GM19193 (cell line): ENCODE results near the gene OSBPL2.

Experiments
- POLR2A ChIP-seq: IDR thresholded peaks from 4 replicates; pipeline ENCODE4 v1.6.1; 2011; ENCODE audit not compliant: insufficient read depth, insufficient read length; ENCODE audit errors: extremely low read depth

Gene OSBPL2

GRCh38 chr20:62237801-62238568 is at the start of gene OSBPL2:
Gene OSBPL2, plus strand, starts transcription at chr20:62238521. Its CDS starts 17,664 bp downstream, at chr20:62256185.
- TF ChIP-seq POLR2A, result peak; percentile 39

- no peak for TF ChIP-seq POLR2A
These were observed 47.5 kb upstream of the OSBPL2 start for GRCh38 chr20:62190639-62191411.

DNA sequence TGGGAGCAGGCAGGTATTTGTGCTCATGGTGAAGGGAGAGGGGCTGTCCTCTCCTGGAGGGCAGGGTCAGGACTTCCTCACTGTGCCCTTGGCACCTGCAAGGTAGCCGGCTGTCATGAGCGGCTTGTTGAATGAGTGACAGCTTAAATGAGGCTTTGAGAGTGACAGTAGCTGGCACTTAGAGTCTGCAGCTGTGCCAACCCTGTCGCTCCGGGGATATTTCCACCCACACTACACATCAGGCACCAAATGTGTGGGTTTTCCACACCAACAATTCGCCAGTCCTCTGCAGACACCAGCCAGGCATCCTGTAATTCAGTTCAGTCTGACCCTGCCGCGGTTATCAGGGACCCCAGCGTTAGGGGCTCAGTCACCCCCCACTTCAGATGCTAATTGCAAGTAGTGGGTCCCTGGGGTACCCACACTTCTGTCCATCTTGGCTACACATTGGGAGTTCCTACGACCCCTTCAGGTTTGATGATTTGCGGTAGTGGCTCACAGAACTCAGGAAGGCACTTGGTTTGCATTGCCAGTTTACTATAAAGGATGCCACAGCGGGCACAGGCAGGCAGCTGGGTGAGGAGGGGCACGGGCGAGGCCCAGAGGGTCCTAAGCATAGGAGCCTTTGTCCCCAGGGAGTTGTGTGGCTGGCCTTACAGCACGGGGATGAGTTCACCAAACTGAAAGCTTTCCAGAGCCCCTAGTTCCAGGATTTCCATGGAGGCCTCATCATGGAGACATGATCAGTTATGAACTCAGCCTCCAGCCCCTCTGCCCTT is 46.4 kb upstream of the OSBPL2 start:
- TF ChIP-seq POLR2A, result no peak

GRCh38 chr20:62192635-62193034 is 45.7 kb upstream of the OSBPL2 start:
- no peak for TF ChIP-seq POLR2A

DNA sequence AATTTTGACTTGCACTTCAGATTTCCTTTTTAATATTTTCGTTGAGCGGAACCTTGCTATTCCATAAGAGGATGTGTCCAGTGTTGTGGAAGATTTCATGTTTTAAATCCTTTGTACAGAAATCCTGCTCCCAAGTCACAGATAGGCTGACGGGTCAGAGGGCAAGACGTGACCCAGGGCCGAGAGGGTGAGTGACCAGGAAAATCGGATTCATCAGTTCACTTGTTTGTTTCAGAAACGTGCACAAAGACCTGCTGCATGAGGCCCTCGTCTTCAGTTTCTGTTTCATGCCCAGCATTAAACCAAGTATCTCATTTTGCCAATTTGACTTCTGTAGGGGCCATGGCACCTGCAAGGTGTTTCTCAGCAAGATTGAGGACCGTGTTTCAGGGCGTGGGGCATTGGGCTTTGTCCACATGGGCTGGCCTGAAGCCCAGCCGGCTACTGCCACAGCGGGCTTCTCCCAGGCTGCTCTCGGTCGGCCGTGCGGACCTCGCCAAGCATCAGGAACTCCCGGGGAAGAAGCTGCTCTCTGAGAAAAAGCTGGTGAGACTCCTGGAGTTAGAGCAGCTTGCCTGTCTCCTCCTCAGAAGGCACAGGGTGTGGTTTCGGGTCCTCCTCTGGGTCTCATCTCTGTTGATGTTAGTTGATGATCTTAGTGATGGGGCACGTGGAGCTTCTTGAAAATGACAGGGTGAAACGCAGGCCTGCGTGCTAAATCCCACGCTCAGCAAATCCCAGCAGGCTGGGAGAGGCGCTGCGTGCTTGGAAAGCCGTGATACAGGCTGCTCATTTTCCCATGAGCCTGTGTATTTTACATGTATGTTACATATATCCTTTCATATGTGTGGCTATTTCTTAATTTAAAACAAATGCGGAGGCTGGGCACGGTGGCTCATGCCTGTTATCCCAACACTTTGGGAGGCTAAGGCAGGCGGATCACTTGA is 45.0 kb upstream of the OSBPL2 start:
- no peak for TF ChIP-seq POLR2A

GRCh38 chr20:62195075-62195405 is 43.3 kb upstream of the OSBPL2 start:
- no peak for TF ChIP-seq POLR2A

DNA sequence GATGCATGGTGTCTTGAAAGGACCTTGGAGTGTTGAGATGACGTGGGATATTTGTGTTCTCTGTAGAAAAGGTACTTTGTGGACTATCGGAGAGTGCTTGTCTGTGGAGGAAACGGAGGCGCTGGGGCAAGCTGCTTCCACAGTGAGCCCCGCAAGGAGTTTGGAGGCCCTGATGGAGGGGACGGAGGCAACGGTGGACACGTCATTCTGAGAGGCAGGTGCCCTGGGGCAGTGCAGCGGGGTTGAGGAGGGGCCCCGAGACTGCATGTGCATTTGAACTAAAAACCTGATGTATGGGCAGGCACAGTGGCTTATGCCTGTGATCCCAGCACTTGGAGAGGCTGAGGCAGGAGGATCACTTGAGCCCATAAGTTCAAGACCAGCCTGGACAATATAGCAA is 42.6 kb upstream of the OSBPL2 start:
- no peak for TF ChIP-seq POLR2A

DNA sequence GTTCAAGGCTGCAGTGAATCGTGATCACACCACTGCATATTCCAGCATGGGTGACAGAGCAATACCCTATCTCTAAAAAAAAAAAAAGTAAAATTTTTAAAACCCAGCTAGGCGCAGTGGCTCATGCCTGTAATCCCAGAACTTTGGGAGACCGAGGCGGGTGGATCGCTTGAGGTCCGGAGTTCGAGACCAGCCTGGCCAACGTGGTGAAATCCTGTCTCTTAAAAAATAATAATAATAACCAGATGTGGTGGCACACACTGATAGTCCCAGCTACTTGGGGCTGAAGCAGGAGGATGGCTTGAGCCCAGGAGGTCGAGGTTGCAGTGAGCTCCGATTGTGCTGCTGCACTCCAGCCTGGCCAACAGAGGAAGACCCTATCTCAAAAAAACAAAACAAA is 42.0 kb upstream of the OSBPL2 start:
- TF ChIP-seq POLR2A, result no peak

DNA sequence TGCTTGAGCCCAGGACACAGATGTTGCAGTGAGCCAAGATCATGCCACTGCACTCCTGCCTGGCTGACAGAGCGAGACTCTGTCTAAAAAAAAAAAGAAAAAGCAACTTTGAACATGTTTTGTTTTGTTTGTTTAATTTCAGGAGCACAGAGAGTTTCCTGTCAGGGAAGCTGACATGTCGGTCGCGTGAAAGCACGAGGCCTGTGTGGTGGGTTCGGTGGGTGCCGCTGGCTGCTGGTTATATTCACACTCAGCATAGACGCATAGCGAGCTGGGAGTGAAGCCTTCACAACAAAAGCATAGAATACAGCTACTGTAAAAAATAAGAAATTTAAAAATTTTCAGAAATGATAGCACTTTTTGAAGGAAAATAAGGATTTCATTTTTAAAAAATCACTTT is 41.0 kb upstream of the OSBPL2 start:
- no peak for TF ChIP-seq POLR2A

- no peak for TF ChIP-seq POLR2A
These were observed 40.5 kb upstream of the OSBPL2 start for GRCh38 chr20:62197801-62198200.

DNA sequence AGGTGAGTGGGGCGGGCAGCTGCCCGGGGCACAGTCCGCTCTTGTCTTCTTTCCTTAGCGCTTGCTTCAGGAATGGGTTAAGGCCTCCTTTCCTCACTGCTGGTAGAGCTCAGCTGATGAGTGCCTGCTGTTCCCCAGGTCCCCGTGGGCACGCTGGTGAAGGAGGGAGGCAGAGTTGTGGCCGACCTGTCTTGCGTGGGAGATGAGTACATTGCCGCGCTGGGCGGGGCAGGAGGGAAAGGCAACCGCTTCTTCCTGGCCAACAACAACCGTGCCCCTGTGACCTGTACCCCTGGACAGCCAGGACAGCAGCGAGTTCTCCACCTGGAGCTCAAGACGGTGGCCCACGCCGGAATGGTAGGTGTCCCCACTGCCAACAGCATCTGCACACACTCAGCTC is 39.8 kb upstream of the OSBPL2 start:
- no peak for TF ChIP-seq POLR2A

- TF ChIP-seq POLR2A, result no peak
These were observed 39.4 kb upstream of the OSBPL2 start for GRCh38 chr20:62198931-62199330.

- TF ChIP-seq POLR2A, result no peak
These were observed 37.7 kb upstream of the OSBPL2 start for GRCh38 chr20:62200491-62201172.
